Activated CD4-positive, alpha-beta T cell treated with anti-CD3 and anti-CD28 coated beads, Interleukin-2, amount 10 ng/mL, durations not matched to agents 24 days and 14 days (primary cell): ENCODE data around the gene DGKG. TPM values are rescaled to one million over a fixed set of nuclear protein-coding genes. Genes with fewer than 3 reads are reported as not detected.
A peak's percentile ranks its signal among the peaks of the same experiment; 100 is the strongest.

ENCODE experiments used
- DNase-seq: peaks from one replicate; pipeline ENCODE4 v3.0.0; 2022
- H3K27ac Mint-ChIP-seq: one replicate; pipeline ENCODE4 v1.8.0; 2022; ENCODE audit warnings: mild to moderate bottlenecking, mixed read lengths
- H3K27me3 Mint-ChIP-seq: one replicate; pipeline ENCODE4 v1.8.0; 2022; ENCODE audit warnings: mixed read lengths
- H3K36me3 Mint-ChIP-seq: one replicate; pipeline ENCODE4 v1.8.0; 2022; ENCODE audit warnings: low read depth, mild to moderate bottlenecking, mixed read lengths
- H3K4me1 Mint-ChIP-seq: one replicate; pipeline ENCODE4 v1.8.0; 2021; ENCODE audit warnings: mixed read lengths
- H3K4me3 Mint-ChIP-seq: one replicate; pipeline ENCODE4 v1.8.0; 2022; ENCODE audit warnings: mild to moderate bottlenecking, moderate library complexity, mixed read lengths
- H3K9me3 Mint-ChIP-seq: one replicate; pipeline ENCODE4 v1.8.0; 2021; ENCODE audit warnings: mixed read lengths
- intact Hi-C: fragments of 100-400 bp; cut with micrococcal nuclease; formaldehyde crosslinking; loops from one replicate; pipeline ENCODE4 v1.15.1; 2023
- total RNA-seq: library from RNA; stranded (reverse); gene quantifications from 2 replicates; pipeline ENCODE4 v1.2.3, GENCODE V29; 2022

The DGKG gene
- total RNA-seq, 1 donor from 2014 or later, result 0.28 TPM

DNA sequence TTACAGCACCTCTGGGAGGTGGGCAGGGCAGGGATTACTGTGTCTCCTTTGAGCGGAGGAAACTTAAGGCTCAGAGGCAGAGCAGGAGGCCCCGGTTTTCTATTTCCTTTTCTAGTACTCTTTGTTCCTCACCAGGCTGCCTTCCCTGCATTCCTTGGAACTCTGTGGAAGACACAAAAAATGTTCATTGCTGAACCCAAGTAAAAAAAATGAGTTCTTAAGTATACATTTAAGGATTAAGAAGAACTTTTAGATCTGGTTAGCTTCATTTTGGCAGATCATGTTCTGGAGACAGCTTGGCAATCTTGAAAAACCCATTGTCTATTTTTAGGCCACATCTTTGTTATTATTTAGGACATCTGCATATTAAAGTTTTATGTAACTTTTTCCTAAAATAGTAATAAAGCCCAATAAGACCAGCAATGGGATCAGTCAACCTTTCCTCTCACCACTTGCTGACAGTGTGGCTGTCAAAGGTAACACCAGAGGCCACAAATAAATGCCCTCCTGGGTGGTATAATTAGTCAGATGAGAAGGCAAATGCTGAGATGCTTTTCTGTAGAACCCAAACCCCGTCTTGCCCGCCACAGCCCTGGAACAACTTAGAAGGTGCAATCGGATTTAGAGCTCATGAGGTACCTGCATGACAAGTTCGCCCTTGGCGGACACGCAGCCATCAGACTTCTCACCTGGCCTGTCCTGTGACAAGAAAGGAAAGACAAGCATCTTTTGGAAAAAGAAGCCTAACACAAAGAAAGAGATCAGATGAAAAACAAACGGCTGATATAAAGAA, 97.2 kb downstream of the DGKG start:
- Mint-ChIP-seq H3K36me3 (no peaks in the 10 kb centered on the region), H3K27me3 (peaks cover 10% of the 10 kb centered on the region), H3K9me3 (no peaks in the 10 kb centered on the region), H3K4me1 (peaks cover 5% of the 10 kb centered on the region), H3K4me3 (no peak overlapping the region), H3K27ac (no peak overlapping the region)
- no peak for DNase-seq
- intact Hi-C loops, result no loop called here

DNA sequence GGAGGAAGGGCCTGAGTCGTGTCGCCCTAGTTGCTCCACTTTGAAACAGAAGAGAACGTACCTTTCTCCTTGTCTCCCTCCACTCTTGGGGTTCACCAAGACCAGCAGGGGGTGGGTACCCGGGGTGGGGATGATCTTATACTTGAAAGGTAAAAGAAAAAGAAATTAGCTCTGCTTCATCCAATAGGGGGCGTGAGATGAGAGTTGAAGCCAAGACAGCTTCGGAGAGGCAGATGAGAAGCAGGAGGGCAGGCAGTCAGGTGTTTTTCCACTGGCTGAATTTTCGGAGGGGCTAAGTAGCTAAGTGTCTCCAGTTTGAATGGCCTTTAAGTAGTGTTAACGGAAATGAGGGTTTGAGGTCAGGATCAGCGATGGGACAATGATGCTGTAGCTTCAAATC, 100.4 kb downstream of the DGKG start:
- intact Hi-C loops, result no loop called here
- Mint-ChIP-seq H3K27ac (no peak overlapping the region), H3K36me3 (no peaks in the 10 kb centered on the region), H3K9me3 (no peaks in the 10 kb centered on the region), H3K4me3 (no peak overlapping the region), H3K27me3 (peaks cover 7% of the 10 kb centered on the region), H3K4me1 (peaks cover 11% of the 10 kb centered on the region)
- no peak for DNase-seq

DNA sequence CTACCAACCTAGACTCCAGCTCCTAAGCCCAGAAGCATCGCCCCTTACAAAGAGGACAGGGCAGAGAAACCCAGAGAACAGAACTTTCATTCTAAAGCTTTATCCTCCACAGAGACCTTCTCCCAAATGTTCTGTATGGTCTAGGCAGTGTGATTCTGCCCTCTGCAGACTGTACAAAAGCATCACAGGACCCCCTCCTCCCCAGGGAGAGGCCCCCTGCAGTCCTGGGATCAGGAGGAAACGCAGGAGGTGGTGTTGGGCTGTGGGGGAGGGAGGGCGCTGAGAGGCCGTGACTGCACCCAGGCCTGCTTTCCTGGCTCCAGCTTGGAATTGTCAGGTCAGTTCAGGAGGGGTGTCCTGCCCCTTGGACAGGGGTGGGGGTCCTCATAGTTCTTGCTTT, 101.3 kb downstream of the DGKG start:
- no peak for DNase-seq
- Mint-ChIP-seq H3K4me3 (no peak overlapping the region), H3K4me1 (peaks cover 11% of the 10 kb centered on the region), H3K27ac (no peak overlapping the region), H3K27me3 (peaks cover 5% of the 10 kb centered on the region), H3K9me3 (no peaks in the 10 kb centered on the region), H3K36me3 (no peaks in the 10 kb centered on the region)
- intact Hi-C loops, result no loop called here

DNA sequence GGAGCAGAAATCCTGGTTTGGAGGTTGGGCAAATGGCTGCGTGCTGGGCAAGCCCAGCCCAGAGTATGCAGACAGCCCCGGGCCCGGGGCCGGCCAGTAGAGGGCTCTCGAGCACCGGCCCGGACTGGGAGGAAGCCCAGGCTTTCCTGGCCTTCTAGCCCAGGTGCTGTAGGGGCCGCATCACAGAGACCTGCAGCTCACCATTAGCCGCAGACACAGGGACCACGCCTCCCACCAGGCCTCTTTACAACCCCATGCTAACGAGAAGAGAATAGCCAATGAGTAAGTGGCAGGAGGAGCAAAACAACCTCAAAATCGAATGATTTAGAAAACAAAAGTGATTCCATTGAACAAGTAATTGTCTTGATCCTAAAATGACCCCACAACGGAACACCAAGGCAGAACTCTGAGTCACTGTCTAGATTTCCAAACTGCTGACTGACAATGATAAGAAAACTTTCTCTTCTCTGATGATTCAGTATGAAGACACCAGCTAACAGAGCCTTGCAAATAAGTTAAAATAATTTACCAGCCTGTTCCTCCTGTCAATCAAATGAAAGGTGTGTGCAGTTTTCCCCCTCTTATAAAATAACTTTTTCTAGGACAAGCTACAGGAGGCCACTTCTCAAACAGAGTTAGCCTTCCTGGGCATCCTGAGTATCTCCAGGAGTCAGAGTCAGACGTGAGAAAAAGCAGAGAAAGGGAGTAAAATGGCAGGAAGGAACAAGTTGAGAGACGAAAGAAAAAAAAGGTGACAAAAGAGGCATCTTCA, 102.2 kb downstream of the DGKG start:
- Mint-ChIP-seq H3K27me3 (peaks cover 5% of the 10 kb centered on the region), H3K27ac (peak overlapping the region; percentile 76), H3K4me1 (peaks cover 20% of the 10 kb centered on the region), H3K36me3 (no peaks in the 10 kb centered on the region), H3K9me3 (no peaks in the 10 kb centered on the region), H3K4me3 (peak overlapping the region; percentile 46)
- intact Hi-C loops, result loop anchor here (1.0 kb wide), 3 partner anchors 11 to 281 kb away; no protein-coding TSS in a partner anchor
- DNase-seq, result peak; percentile 86

DNA sequence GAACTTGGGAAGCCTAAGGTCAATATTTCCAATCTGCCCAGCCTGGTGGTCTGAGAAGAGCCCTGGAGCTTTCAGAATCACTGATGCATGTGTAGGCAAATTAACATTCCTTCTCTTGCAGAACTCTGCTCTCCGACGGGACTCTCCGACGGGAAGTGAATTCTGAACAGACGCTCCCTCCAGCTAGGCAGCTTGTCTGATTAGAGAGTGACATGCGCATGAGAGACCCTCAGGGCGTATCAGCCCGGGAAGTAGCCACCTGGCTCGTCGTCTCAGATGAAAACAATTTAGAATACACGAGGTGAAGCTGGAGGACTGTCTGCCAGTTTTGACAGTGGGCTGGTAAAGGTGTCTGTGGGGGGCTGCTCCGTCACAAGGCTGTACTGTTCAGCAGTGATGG, 103.1 kb downstream of the DGKG start:
- Mint-ChIP-seq H3K4me3 (no peak overlapping the region), H3K27ac (peak overlapping the region; percentile 76)

DNA sequence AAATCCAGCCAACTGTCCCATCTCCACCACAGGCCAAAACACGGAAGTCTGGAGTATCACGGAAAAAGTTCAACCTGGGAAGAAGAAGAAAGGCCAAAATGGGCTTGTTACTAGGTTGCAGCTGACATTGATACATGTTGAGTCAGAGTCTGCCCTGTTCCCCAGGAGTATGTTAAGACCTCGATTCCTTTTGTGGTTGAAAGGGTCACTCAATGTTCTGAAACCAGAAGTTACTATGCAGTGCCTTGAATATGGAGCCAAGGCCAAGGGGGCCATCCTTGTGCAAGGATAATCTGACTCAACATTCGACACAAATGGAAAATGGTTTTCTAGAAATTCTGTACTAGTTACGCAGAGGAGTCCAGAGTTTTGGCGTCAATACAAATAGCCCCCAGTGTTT, 104.2 kb downstream of the DGKG start:
- no peak for DNase-seq
- H3K4me1 Mint-ChIP-seq, result peaks cover 30% of the 10 kb centered on the region
- H3K27me3 Mint-ChIP-seq, result peaks cover 5% of the 10 kb centered on the region
- H3K27ac Mint-ChIP-seq, result no peak overlapping the region
- no peak overlapping the region for H3K4me3 Mint-ChIP-seq
- no peaks in the 10 kb centered on the region for H3K36me3 Mint-ChIP-seq
- intact Hi-C loops, result no loop called here
- H3K9me3 Mint-ChIP-seq, result no peaks in the 10 kb centered on the region

More for the DNA sequence above, 103.1 kb downstream of the DGKG start:
- Mint-ChIP-seq H3K36me3 (no peaks in the 10 kb centered on the region), H3K9me3 (no peaks in the 10 kb centered on the region), H3K27me3 (peaks cover 5% of the 10 kb centered on the region), H3K4me1 (peaks cover 27% of the 10 kb centered on the region)
- DNase-seq, result no peak
- intact Hi-C loops, result loop anchor here (1.0 kb wide), 3 partner anchors 11 to 281 kb away; no protein-coding TSS in a partner anchor

DNA sequence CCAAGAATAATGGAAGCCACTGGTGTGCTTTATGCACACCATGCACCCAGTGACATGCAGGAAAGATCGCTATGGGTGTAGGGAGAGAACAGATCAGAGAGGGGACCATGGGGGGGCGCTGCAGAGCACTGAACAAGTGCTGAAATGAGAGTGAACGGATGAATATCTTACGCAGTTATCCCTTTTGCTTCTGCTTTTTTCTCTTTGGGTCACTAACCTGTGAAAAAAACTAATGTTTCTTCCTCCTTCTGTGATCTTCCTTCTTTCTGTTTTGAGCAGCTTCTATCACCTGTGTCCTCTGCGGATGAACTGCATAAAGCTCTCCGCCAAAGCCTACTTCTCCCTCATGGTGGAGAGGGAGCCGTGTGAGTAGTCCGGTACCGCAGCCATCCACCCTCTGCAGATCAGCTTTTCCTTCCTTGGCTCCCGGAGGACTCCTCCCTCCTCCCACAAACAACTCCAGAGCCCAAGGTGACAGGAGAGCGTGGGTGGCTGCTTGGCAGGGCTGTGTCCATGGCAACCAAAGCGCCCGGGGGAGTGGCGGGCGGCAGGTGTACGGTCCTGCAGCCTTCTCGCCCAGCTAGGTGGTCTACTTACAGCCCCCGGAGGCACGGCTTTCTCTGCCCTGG, 106.2 kb downstream of the DGKG start:
- Mint-ChIP-seq H3K9me3 (no peaks in the 10 kb centered on the region), H3K27ac (no peak overlapping the region), H3K4me1 (peaks cover 30% of the 10 kb centered on the region), H3K27me3 (peaks cover 11% of the 10 kb centered on the region), H3K4me3 (no peak overlapping the region), H3K36me3 (no peaks in the 10 kb centered on the region)
- DNase-seq, result no peak
- intact Hi-C loops, result no loop called here

DNA sequence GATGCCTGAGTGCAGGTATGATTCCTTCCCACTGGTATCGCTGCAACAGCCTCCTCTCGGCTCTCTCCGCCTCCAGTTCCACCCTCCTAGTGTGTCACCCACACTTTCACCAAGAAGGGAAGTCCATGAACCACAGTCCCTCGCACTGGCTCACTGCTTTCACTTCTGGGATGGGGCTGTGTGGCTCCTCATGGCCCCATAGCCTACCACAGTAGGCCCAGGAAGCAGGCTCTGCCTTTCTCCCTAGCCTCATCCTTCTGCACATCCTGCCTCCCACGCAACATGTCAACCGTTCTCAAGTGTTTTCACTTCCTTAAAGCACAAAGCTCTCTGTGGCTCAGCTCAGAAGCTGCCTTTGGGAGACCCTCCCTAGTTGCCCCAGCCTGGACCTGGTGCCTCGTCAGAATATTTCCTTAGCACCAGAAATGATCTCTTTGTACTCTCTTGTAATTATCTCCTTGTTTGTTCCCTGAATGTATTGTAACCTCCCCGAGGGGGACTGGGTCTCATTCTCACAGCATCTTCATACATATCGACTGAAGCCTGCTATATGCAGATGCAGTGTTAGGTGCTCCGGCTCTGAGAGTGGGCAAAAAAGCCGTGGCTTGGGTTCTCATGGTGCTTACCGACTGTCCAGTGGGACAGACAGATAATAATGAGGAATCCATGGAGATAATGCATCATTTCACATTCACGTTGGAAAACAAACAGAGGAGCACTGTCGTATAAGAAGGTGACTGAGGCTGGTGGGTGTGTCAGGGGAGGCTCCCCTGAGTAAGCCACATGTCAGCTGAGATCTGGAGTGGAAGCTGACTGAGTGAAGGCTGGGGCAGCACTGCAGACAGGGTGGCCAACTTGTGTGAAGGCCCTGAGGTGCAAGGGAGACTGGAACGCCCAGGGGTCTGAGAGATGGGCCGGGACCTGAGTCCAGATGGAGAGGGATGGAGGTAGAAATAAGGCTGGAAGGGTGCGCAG, 107.1 kb downstream of the DGKG start:
- Mint-ChIP-seq H3K4me3 (peak overlapping the region; percentile 16), H3K36me3 (no peaks in the 10 kb centered on the region), H3K27ac (peak overlapping the region; percentile 70), H3K27me3 (peaks cover 14% of the 10 kb centered on the region), H3K9me3 (no peaks in the 10 kb centered on the region), H3K4me1 (peaks cover 26% of the 10 kb centered on the region)
- intact Hi-C loops, result no loop called here
- DNase-seq, result peak; percentile 79

DNA sequence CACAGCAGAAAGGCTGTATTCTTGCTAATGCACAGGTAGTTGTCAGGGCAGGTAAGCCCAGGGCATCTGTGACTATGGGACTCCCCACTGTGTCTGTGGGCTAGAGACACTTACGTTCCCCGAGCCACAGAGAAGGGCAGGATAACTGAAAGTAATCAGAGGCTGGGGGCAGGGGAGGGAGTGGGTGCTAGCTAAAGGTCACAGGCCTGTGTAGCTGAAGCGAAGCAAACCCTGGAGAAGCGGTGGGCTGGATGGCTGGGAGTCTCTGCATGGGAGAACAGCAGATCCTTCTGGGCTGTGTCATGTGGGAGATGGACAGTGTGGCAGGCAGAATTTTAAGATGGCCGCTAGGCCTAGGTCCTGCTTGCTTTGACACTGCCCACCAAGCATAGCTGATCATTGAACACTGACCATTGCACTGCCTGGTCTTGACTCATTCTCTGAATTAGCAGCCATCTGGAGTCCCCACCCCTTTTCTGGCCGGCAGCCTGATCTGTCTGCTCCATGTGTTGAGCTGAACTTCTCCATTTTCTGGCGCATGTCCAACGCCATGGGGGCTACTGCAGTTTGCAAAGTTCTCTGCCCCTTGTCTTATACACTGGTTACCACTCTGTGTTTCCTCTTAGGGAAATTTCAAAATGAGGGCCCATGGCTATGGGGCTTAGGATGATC, 110.0 kb downstream of the DGKG start:
- intact Hi-C loops, result no loop called here
- no peak for DNase-seq
- Mint-ChIP-seq H3K36me3 (no peaks in the 10 kb centered on the region), H3K27me3 (peaks cover 13% of the 10 kb centered on the region), H3K9me3 (no peaks in the 10 kb centered on the region), H3K27ac (no peak overlapping the region), H3K4me3 (no peak overlapping the region), H3K4me1 (peaks cover 21% of the 10 kb centered on the region)

DNA sequence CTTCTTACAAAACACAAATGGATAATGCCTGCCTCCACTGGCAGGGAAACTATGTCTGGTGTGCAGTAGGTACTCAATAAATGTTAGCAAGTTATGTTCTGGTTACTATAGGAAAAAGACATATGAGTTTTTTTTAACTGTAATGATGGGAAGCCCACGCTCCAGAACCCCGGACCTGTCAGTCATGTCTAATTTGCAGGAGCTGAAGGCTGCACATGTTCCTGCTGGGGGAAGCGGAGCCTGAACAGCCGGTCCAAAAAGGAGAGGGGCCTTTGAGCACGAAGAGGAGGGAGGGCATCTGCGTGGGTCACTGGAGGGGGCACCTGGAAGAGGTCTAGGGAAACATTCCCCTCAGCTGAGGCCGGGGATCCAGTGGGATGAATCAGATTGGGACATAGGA, 113.2 kb downstream of the DGKG start:
- DNase-seq, result no peak
- Mint-ChIP-seq H3K4me1 (peaks cover 7% of the 10 kb centered on the region), H3K9me3 (no peaks in the 10 kb centered on the region), H3K27ac (no peak overlapping the region), H3K4me3 (no peak overlapping the region), H3K36me3 (no peaks in the 10 kb centered on the region), H3K27me3 (peaks cover 26% of the 10 kb centered on the region)
- intact Hi-C loops, result loop anchor here (1.0 to 10.0 kb wide), 2 partner anchors 10 to 184 kb away; no protein-coding TSS in a partner anchor

DNA sequence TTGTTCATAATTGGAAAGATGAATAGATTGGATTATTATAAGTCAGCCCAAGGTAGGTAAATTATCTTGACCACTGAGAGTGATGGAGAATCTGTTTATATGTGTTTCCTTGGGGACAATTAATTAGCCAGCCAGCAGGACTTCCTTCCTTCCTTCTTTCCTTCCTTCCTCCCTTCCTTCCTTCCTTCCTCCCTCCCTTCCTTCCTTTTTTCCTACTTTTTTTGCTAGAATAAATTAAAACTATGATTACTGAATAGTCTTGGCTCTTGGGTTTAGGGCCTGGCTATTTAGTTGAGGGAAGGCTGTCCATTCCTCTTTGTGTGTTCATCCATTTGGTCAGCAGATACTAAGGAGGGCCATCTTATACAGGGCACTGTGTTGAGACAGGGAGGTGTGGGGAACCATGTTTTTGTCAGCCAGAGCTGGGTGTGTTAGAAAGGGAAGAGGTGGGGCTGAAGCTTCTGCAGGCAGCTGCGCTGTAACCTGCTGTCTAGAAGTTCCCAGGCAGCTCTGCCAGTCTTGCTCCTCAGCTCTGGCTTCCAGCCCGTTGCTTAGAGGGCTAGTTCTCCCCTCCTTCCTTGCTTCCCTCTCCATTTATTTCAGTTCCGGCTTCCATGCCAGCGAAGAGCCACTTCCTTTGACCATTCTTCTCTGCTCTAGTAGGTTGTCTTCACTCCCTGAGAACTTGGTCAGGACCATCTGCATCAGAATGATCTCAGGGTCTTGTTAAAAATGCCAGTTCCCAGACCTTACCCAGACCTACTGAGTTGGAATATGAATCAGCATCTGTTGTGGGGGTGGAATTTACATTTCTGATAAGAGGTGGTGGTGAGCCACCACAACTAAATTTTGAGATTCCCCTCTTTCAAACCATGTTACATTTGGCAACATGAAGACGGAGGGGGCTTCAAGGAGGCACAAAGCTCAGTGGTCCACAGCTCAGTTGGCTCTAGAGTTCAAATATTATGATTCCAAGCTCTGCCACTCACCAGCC, 113.9 kb downstream of the DGKG start:
- H3K27me3 Mint-ChIP-seq, result peaks cover 26% of the 10 kb centered on the region
- H3K4me3 Mint-ChIP-seq, result no peak overlapping the region
- H3K27ac Mint-ChIP-seq, result no peak overlapping the region
- DNase-seq, result no peak
- H3K9me3 Mint-ChIP-seq, result no peaks in the 10 kb centered on the region
- H3K4me1 Mint-ChIP-seq, result peaks cover 5% of the 10 kb centered on the region
- intact Hi-C loops, result loop anchor here (1.0 to 10.0 kb wide), 2 partner anchors 11 to 183 kb away; no protein-coding TSS in a partner anchor
- no peaks in the 10 kb centered on the region for H3K36me3 Mint-ChIP-seq

DNA sequence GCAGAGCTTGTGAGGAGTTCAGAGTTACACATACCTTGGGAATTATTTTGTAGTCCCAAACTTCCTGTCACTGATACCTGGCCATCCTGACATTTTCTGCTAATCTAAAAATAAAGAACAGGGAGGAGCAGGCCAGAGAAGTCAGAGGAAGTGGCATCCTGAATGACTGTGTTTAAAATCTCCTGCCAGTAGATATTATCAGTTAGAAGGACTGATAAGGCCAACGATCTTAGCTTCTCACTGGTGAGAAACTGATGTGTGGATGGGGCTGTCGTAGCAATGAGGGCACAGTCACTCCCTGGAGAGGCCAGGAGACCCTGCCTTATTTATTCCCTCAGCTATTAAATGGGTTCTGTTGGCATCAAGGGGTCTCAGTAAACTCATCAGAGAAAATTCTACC, 115.1 kb downstream of the DGKG start:
- no peak for DNase-seq
- Mint-ChIP-seq H3K4me3 (no peak overlapping the region), H3K4me1 (peaks cover 11% of the 10 kb centered on the region), H3K27ac (no peak overlapping the region), H3K27me3 (peaks cover 24% of the 10 kb centered on the region), H3K9me3 (no peaks in the 10 kb centered on the region), H3K36me3 (no peaks in the 10 kb centered on the region)
- intact Hi-C loops, result loop anchor here (10.0 kb wide), 1 partner anchor 182 kb away; no protein-coding TSS in a partner anchor
